ENCODE results near the gene MYH6.
"Not testable (repeated sequence)": the region's sequence is repeated elsewhere in the genome, so short reads cannot be mapped to it uniquely, and the experiment has no call there.

The MYH6 gene

GRCh38 chr14:23436327-23437132, 28.5 kb upstream of the MYH6 start:
- DNase-seq (ENCODE audit: low read depth in 2 of 2) = no peak

- no peak for DNase-seq (ENCODE audit: low read depth in 2 of 2)
Observed at GRCh38 chr14:23435543-23436326, 27.7 kb upstream of the MYH6 start, which contains the start of gene MYH7. Gene MYH7 (minus strand): TSS chr14:23435660. CDS start chr14:23433732, 1,928 bp downstream.

- DNase-seq (ENCODE audit: low read depth in 2 of 2) = no peak
Observed at GRCh38 chr14:23434488-23435222, 26.6 kb upstream of the MYH6 start.

GRCh38 chr14:23433457-23433856, 25.4 kb upstream of the MYH6 start:
- DNase-seq (ENCODE audit: low read depth in 2 of 2) = no peak

- DNase-seq (ENCODE audit: low read depth in 2 of 2) = no peak
Observed at GRCh38 chr14:23432946-23433345, 24.9 kb upstream of the MYH6 start.

GRCh38 chr14:23432102-23432925, 24.2 kb upstream of the MYH6 start:
- no peak for DNase-seq (ENCODE audit: low read depth in 2 of 2)

- DNase-seq (ENCODE audit: low read depth in 2 of 2) = no peak
Observed at GRCh38 chr14:23431486-23431885, 23.4 kb upstream of the MYH6 start.

GRCh38 chr14:23430723-23431085, 22.6 kb upstream of the MYH6 start:
- no peak for DNase-seq (ENCODE audit: low read depth in 2 of 2)

GRCh38 chr14:23430016-23430722, 22.1 kb upstream of the MYH6 start:
- DNase-seq (ENCODE audit: low read depth in 2 of 2) = no peak

GRCh38 chr14:23428686-23429495, 20.8 kb upstream of the MYH6 start:
- DNase-seq (ENCODE audit: low read depth in 2 of 2) = no peak

GRCh38 chr14:23425798-23426197, 17.7 kb upstream of the MYH6 start:
- DNase-seq (ENCODE audit: low read depth in 2 of 2) = not testable (repeated sequence)

- DNase-seq (ENCODE audit: low read depth in 2 of 2) = no peak
Observed at GRCh38 chr14:23425169-23425568, 17.1 kb upstream of the MYH6 start.

GRCh38 chr14:23423657-23424056, 15.6 kb upstream of the MYH6 start:
- no peak for DNase-seq (ENCODE audit: low read depth in 2 of 2)

- peak in 1 of 2 donors; percentile 12 for DNase-seq (ENCODE audit: low read depth in 2 of 2)
Observed at GRCh38 chr14:23421594-23421993, 13.5 kb upstream of the MYH6 start.

- DNase-seq (ENCODE audit: low read depth in 2 of 2) = not testable (repeated sequence)
Observed at GRCh38 chr14:23419646-23420045, 11.6 kb upstream of the MYH6 start.

- DNase-seq (ENCODE audit: low read depth in 2 of 2) = no peak
Observed at GRCh38 chr14:23418021-23418420, 9.9 kb upstream of the MYH6 start.

GRCh38 chr14:23417269-23417668, 9.2 kb upstream of the MYH6 start:
- not testable (repeated sequence) for DNase-seq (ENCODE audit: low read depth in 2 of 2)

- no peak for DNase-seq (ENCODE audit: low read depth in 2 of 2)
Observed at GRCh38 chr14:23416801-23417200, 8.7 kb upstream of the MYH6 start.

- no peak for DNase-seq (ENCODE audit: low read depth in 2 of 2)
Observed at GRCh38 chr14:23415821-23416778, 8.0 kb upstream of the MYH6 start.

All from stimulated activated CD8-positive, alpha-beta memory T cell treated with anti-CD3 and anti-CD28 coated beads, Interleukin-15, amount 100 ng/mL, for 48 hours (primary cell).